Tibial nerve (tissue), 3 donors: ENCODE measurements around the gene CNTF.

Source experiments
- POLR2A ChIP-seq, 2 donors: fragments of 450-650 bp; IDR thresholded peaks; one replicate each; pipeline ENCODE4 v1.6.1; 2017; ENCODE audit warnings: antibody characterized with exemption in 2 of 2, mild to moderate bottlenecking in 2 of 2, moderate library complexity in 2 of 2
- TF ChIP-seq, protein P1 (sequence below), 5 experiments: fragments of 200-600 bp in 3 of 5; fragments of 450-650 bp in 2 of 5; sonication (generic) in 3 of 5; IDR thresholded peaks; one replicate each; pipeline ENCODE4 v1.5.1; 2016 to 2019; ENCODE audit warnings: antibody characterized with exemption in 5 of 5, mild to moderate bottlenecking in 3 of 5, moderate library complexity in 2 of 5

DNA sequence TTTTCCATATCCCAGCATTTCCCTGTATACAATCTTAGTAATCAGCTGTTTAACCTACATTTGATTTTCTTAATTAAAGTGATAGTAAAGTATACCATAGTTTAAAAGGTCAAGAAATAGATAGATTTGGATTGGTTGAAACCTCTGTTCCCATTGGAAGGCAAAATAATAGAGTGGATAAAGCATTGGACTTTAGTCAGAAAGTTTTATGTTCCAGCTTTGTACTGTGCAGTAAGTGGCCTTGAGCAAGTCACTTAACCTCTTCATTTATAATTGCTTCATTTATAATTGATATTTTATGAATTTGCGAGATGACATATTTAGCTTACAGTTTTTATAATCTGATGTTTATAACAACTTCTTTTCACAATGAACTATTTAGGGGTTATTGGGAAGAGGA, 40.0 kb upstream of the CNTF start:
- no peak for TF ChIP-seq POLR2A (IDR thresholded peaks at IDR 0.05)
- TF ChIP-seq, protein P1, sequence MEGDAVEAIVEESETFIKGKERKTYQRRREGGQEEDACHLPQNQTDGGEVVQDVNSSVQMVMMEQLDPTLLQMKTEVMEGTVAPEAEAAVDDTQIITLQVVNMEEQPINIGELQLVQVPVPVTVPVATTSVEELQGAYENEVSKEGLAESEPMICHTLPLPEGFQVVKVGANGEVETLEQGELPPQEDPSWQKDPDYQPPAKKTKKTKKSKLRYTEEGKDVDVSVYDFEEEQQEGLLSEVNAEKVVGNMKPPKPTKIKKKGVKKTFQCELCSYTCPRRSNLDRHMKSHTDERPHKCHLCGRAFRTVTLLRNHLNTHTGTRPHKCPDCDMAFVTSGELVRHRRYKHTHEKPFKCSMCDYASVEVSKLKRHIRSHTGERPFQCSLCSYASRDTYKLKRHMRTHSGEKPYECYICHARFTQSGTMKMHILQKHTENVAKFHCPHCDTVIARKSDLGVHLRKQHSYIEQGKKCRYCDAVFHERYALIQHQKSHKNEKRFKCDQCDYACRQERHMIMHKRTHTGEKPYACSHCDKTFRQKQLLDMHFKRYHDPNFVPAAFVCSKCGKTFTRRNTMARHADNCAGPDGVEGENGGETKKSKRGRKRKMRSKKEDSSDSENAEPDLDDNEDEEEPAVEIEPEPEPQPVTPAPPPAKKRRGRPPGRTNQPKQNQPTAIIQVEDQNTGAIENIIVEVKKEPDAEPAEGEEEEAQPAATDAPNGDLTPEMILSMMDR (IDR thresholded peaks at IDR 0.05), result no peak
